GM12875 (cell line): ENCODE results near the gene KCNAB2.

Source experiments
- H3K4me3 ChIP-seq: one replicate; pipeline ENCODE4 v1.5.1; 2011; ENCODE audit warnings: low read depth, low read length, control low read depth
- CTCF ChIP-seq: IDR thresholded peaks from 2 replicates; pipeline ENCODE4 v1.5.1; 2011; ENCODE audit warnings: low read depth, mild to moderate bottlenecking, control low read depth, inconsistent platforms, low read length, moderate library complexity, borderline replicate concordance; ENCODE audit not compliant: insufficient read depth

Gene KCNAB2

GRCh38 chr1:6082430-6082971, 36.8 kb downstream of the KCNAB2 start:
- no peak overlapping the region for H3K4me3 ChIP-seq
- 0 out of 2 replicates have a peak, but pooled peaks have one; percentile 11 for TF ChIP-seq CTCF

- TF ChIP-seq CTCF, result no peak
- no peak overlapping the region for H3K4me3 ChIP-seq
Measured at GRCh38 chr1:6083385-6083784, 37.7 kb downstream of the KCNAB2 start.

GRCh38 chr1:6083801-6084446, 38.2 kb downstream of the KCNAB2 start:
- no peak overlapping the region for H3K4me3 ChIP-seq
- TF ChIP-seq CTCF, result no peak

- no peak overlapping the region for H3K4me3 ChIP-seq
- no peak for TF ChIP-seq CTCF
Measured at GRCh38 chr1:6084781-6085495, 39.2 kb downstream of the KCNAB2 start.

- no peak for TF ChIP-seq CTCF
- H3K4me3 ChIP-seq, result no peak overlapping the region
Measured at GRCh38 chr1:6085666-6086065, 40.0 kb downstream of the KCNAB2 start.

- no peak for TF ChIP-seq CTCF
Measured at GRCh38 chr1:6086358-6086757, 40.7 kb downstream of the KCNAB2 start.

GRCh38 chr1:6086762-6087376, 41.2 kb downstream of the KCNAB2 start:
- no peak for TF ChIP-seq CTCF
- H3K4me3 ChIP-seq, result no peak overlapping the region

More at GRCh38 chr1:6086358-6086757, 40.7 kb downstream of the KCNAB2 start:
- H3K4me3 ChIP-seq, result no peak overlapping the region
